ENCODE measurements around the gene U2AF2.

Gene U2AF2

DNA sequence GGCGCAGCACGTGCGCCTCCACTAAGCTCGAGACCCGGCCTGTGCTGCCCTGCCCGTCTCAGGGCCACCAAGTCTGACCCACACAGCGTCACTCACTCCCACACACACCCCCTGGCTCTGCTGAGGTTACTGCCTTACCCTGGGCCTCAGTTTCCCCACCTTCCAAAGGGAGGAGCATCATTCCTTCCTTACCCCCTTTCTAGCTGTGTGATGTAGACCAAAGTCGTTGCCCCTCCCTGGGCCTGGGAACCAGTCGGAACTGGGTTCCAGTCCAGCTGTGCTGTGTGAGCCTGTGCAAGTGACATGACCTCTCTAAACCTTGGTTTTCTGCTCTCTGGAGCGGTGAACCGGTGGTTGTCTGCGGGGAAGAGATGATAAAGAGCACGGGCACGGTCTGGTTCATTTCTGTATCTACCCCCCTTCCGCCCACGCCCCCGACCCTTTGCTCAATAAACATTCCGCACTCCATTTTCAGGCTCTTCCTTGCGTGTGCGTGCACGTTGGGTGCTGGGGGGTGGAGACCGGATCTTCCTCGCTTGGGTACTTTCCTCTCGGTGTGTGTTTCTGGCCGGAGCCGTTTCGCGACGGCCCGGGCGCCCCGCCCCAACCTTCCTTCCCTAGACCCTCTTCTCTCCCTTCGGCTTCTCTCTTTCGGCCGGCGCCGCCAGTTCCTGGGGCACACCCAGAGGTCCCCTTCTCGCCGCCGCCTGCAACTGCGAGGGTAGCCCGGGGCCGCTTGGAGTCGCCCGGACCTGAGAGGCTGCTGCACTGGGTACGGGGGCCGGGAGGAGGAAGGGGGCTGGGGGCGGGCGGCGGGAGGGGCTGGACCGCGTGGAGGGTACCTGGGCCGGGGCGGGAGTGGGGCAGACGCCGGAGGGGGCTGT, 11.6 kb upstream of the U2AF2 start, which contains the start of gene ZNF581 (continued):
- TF ChIP-seq ZNF169 (tag by site-specific recombination; IDR thresholded peaks at IDR 0.05) (no peak), ZNF747 (tag by site-specific recombination; IDR thresholded peaks at IDR 0.05) (no peak), ZNF175 (tag by site-specific recombination; IDR thresholded peaks at IDR 0.05) (no peak), ZNF223 (tag by site-specific recombination; IDR thresholded peaks at IDR 0.05) (0 out of 2 replicates have a peak, but pooled peaks have one; percentile 16), ZNF394 (tag by site-specific recombination; IDR thresholded peaks at IDR 0.05; ENCODE audit: borderline replicate concordance) (peak; percentile 81), ZNF792 (tag by site-specific recombination; IDR thresholded peaks at IDR 0.05) (no peak; the same call in 1 of the 2 replicates), ZNF133 (tag by site-specific recombination; IDR thresholded peaks at IDR 0.05) (no peak), OSR2 (tag by site-specific recombination; IDR thresholded peaks at IDR 0.05) (0 out of 2 replicates have a peak, but pooled peaks have one; percentile 14), ZNF791 (tag by site-specific recombination; IDR thresholded peaks at IDR 0.05) (no peak), YY2 (tag by site-specific recombination; IDR thresholded peaks at IDR 0.05) (peak; percentile 81), ZNF16 (tag by site-specific recombination; IDR thresholded peaks at IDR 0.05; ENCODE audit: low read depth) (no peak), ZNF24 (tag by site-specific recombination; IDR thresholded peaks at IDR 0.05) (peak; percentile 86), ZNF626 (tag by site-specific recombination; IDR thresholded peaks at IDR 0.05) (no peak), ZBTB17 (tag by site-specific recombination; IDR thresholded peaks at IDR 0.05) (peak; percentile 96), HOXC10 (CRISPR knock-in tag; IDR thresholded peaks at IDR 0.05) (peak; percentile 91; the same call in 1 of the 2 replicates), ZBTB7A (tag by site-specific recombination; IDR thresholded peaks at IDR 0.05; ENCODE audit: low read depth) (peak; percentile 97), ZNF311 (tag by site-specific recombination; IDR thresholded peaks at IDR 0.05; ENCODE audit: borderline replicate concordance) (no peak), ZNF214 (tag by site-specific recombination; IDR thresholded peaks at IDR 0.05; ENCODE audit: borderline replicate concordance) (no peak)
- TF ChIP-seq, protein P1, sequence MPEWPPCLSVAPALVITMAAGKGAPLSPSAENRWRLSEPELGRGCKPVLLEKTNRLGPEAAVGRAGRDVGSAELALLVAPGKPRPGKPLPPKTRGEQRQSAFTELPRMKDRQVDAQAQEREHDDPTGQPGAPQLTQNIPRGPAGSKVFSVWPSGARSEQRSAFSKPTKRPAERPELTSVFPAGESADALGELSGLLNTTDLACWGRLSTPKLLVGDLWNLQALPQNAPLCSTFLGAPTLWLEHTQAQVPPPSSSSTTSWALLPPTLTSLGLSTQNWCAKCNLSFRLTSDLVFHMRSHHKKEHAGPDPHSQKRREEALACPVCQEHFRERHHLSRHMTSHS (tag by site-specific recombination; IDR thresholded peaks at IDR 0.05): no peak
- TF ChIP-seq, protein P2, sequence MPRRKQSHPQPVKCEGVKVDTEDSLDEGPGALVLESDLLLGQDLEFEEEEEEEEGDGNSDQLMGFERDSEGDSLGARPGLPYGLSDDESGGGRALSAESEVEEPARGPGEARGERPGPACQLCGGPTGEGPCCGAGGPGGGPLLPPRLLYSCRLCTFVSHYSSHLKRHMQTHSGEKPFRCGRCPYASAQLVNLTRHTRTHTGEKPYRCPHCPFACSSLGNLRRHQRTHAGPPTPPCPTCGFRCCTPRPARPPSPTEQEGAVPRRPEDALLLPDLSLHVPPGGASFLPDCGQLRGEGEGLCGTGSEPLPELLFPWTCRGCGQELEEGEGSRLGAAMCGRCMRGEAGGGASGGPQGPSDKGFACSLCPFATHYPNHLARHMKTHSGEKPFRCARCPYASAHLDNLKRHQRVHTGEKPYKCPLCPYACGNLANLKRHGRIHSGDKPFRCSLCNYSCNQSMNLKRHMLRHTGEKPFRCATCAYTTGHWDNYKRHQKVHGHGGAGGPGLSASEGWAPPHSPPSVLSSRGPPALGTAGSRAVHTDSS (tag by site-specific recombination; IDR thresholded peaks at IDR 0.05): peak; percentile 61; the same call in 1 of the 2 replicates
- TF ChIP-seq, protein P3, sequence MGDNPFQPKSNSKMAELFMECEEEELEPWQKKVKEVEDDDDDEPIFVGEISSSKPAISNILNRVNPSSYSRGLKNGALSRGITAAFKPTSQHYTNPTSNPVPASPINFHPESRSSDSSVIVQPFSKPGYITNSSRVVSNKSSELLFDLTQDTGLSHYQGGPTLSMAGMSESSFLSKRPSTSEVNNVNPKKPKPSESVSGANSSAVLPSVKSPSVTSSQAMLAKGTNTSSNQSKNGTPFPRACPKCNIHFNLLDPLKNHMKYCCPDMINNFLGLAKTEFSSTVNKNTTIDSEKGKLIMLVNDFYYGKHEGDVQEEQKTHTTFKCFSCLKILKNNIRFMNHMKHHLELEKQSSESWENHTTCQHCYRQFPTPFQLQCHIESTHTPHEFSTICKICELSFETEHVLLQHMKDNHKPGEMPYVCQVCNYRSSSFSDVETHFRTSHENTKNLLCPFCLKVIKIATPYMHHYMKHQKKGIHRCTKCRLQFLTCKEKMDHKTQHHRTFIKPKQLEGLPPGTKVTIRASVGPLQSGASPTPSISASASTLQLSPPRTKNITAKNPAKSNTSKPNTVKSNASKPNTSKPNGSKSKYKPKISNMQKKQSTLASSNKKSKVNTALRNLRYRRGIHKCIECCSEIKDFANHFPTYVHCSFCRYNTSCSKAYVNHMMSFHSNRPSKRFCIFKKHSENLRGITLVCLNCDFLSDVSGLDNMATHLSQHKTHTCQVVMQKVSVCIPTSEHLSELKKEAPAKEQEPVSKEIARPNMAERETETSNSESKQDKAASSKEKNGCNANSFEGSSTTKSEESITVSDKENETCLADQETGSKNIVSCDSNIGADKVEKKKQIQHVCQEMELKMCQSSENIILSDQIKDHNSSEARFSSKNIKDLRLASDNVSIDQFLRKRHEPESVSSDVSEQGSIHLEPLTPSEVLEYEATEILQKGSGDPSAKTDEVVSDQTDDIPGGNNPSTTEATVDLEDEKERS (tag by site-specific recombination; IDR thresholded peaks at IDR 0.05): peak; percentile 74; the same call in 1 of the 2 replicates
- TF ChIP-seq, protein P4, sequence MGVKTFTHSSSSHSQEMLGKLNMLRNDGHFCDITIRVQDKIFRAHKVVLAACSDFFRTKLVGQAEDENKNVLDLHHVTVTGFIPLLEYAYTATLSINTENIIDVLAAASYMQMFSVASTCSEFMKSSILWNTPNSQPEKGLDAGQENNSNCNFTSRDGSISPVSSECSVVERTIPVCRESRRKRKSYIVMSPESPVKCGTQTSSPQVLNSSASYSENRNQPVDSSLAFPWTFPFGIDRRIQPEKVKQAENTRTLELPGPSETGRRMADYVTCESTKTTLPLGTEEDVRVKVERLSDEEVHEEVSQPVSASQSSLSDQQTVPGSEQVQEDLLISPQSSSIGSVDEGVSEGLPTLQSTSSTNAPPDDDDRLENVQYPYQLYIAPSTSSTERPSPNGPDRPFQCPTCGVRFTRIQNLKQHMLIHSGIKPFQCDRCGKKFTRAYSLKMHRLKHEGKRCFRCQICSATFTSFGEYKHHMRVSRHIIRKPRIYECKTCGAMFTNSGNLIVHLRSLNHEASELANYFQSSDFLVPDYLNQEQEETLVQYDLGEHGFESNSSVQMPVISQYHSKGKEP (tag by site-specific recombination; IDR thresholded peaks at IDR 0.05): peak; percentile 33; the same call in 1 of the 2 replicates
- TF ChIP-seq, protein P5, sequence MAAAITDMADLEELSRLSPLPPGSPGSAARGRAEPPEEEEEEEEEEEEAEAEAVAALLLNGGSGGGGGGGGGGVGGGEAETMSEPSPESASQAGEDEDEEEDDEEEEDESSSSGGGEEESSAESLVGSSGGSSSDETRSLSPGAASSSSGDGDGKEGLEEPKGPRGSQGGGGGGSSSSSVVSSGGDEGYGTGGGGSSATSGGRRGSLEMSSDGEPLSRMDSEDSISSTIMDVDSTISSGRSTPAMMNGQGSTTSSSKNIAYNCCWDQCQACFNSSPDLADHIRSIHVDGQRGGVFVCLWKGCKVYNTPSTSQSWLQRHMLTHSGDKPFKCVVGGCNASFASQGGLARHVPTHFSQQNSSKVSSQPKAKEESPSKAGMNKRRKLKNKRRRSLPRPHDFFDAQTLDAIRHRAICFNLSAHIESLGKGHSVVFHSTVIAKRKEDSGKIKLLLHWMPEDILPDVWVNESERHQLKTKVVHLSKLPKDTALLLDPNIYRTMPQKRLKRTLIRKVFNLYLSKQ (tag by site-specific recombination; IDR thresholded peaks at IDR 0.05; ENCODE audit: borderline replicate concordance): no peak
- TF ChIP-seq, protein P6, sequence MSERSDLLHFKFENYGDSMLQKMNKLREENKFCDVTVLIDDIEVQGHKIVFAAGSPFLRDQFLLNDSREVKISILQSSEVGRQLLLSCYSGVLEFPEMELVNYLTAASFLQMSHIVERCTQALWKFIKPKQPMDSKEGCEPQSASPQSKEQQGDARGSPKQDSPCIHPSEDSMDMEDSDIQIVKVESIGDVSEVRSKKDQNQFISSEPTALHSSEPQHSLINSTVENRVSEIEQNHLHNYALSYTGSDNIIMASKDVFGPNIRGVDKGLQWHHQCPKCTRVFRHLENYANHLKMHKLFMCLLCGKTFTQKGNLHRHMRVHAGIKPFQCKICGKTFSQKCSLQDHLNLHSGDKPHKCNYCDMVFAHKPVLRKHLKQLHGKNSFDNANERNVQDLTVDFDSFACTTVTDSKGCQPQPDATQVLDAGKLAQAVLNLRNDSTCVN (tag by site-specific recombination; optimal IDR thresholded peaks at IDR 0.05): peak; percentile 83
- TF ChIP-seq, protein P7, sequence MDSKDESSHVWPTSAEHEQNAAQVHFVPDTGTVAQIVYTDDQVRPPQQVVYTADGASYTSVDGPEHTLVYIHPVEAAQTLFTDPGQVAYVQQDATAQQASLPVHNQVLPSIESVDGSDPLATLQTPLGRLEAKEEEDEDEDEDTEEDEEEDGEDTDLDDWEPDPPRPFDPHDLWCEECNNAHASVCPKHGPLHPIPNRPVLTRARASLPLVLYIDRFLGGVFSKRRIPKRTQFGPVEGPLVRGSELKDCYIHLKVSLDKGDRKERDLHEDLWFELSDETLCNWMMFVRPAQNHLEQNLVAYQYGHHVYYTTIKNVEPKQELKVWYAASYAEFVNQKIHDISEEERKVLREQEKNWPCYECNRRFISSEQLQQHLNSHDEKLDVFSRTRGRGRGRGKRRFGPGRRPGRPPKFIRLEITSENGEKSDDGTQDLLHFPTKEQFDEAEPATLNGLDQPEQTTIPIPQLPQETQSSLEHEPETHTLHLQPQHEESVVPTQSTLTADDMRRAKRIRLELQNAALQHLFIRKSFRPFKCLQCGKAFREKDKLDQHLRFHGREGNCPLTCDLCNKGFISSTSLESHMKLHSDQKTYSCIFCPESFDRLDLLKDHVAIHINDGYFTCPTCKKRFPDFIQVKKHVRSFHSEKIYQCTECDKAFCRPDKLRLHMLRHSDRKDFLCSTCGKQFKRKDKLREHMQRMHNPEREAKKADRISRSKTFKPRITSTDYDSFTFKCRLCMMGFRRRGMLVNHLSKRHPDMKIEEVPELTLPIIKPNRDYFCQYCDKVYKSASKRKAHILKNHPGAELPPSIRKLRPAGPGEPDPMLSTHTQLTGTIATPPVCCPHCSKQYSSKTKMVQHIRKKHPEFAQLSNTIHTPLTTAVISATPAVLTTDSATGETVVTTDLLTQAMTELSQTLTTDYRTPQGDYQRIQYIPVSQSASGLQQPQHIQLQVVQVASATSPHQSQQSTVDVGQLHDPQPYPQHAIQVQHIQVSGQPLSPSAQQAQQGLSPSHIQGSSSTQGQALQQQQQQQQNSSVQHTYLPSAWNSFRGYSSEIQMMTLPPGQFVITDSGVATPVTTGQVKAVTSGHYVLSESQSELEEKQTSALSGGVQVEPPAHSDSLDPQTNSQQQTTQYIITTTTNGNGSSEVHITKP (tag by site-specific recombination; IDR thresholded peaks at IDR 0.05): peak; percentile 86

All from HEK293 (cell line).